GM08714 (cell line): Measurements from ENCODE around the gene TMEM132D.

Experiments used
- H3K4me3 ChIP-seq: fragments of 200-500 bp; sonication (Bioruptor generic); 2 replicates; pipeline ENCODE4 v1.5.1; 2014; ENCODE audit warnings: mild to moderate bottlenecking, low read length, inconsistent platforms
- ZNF274 ChIP-seq: IDR thresholded peaks from 2 replicates; pipeline ENCODE4 v1.6.1; 2012; ENCODE audit warnings: mild to moderate bottlenecking, low read depth, low read length

The TMEM132D gene

DNA sequence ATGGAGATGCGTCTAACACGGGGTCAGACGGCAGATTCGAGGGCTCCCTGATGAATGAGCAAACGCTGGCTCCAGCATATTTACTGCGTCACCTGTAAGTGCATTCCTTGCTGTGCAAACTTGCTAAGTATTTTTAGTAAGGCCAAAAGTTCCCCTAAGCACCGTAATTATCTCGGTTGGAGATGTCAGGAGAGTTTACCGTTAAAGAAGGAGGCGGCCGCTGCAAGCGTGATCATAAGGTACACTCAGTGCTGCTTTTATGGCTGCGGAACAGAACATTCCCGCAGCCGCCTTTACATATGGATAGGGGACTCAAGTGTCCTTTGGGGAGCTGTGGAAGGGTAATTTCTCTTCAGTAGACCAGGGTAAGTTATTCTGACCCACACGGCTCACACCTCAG is 875.0 kb downstream of the TMEM132D start:
- no peak overlapping the region for H3K4me3 ChIP-seq
- TF ChIP-seq ZNF274, result no peak

DNA sequence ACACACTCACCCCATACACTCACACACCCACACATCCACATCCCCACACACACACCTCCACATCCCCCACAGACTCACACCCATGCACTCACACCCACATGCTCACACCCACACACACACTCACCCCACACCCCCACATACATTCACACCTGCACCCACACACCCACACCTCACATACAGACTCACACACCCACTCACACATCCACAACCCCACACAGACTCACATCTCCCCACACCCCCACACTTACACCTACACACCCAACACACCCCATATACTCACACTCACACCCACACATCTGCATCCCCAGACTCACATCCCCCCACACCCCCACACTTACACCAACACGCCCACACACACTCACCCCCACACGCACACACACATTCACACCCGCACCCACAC is 878.8 kb downstream of the TMEM132D start:
- H3K4me3 ChIP-seq, result no peak overlapping the region
- no peak for TF ChIP-seq ZNF274
